K562 (cell line): ENCODE measurements around the gene FKBP11. TPM values are rescaled to one million over a fixed set of nuclear protein-coding genes. Genes with fewer than 3 reads are reported as not detected.

ENCODE experiments used
- ATAC-seq: fragments of 200-7000 bp; cut with Tn5 transposase; 3 replicates; pipeline ENCODE4 v1.9.1; 2020; ENCODE audit warnings: moderate library complexity
- BruUV-seq: library from RNA; stranded (reverse); fragments of 400-500 nt; replicated peaks from 2 replicates; lab custom pipeline; 2021; lab: Mats Ljungman, UMichigan
- CTCF ChIA-PET: fragments of 300-600 bp; formaldehyde crosslinking; extraction: SDS; loops from one replicate; lab custom pipeline; 2021; ENCODE audit warnings: low intra/inter-chr PET ratio; lab: Yijun Ruan, JAX
- POLR2A ChIA-PET: fragments of 300-600, 350-650 bp; sonication (Branson Sonifier 250); formaldehyde crosslinking; extraction: SDS; loops from one replicate; lab custom pipeline; 2021; ENCODE audit warnings: antibody characterized with exemption, inconsistent platforms; lab: Yijun Ruan, JAX
- DNase-seq, 4 experiments: peaks; one replicate each; pipeline versions ENCODE4 v3.0.0 to v3.0.0-alpha.2; 2011 to 2018; ENCODE audit warnings: low spot score in 3 of 4, mixed read lengths in 3 of 4; ENCODE audit errors: extremely low read depth in 1 of 4
- FAIRE-seq: peaks from 2 replicates; lab custom pipeline; 2011; peaks lifted over from hg19 to GRCh38; lab: Jason Lieb, UNC
- H2AFZ ChIP-seq: 2 replicates; pipeline ENCODE4 v1.6.0; 2011; ENCODE audit warnings: low read depth, low read length, control low read depth, inconsistent platforms
- H3K27ac ChIP-seq: fragments of 200-600 bp; 3 replicates; pipeline ENCODE4 v1.8.0; 2011; ENCODE audit warnings: low read depth, mild to moderate bottlenecking, control low read depth, inconsistent platforms, low read length, moderate library complexity, mixed read lengths; ENCODE audit errors: extremely low read depth
- H3K27me3 ChIP-seq, 2 experiments: fragments of 300-600 bp in 1 of 2; 2 replicates in 1 of 2; 3 replicates in 1 of 2; pipeline versions ENCODE4 v1.6.0 to v1.8.0; 2011; ENCODE audit warnings: inconsistent platforms in 2 of 2, low read length in 2 of 2, mild to moderate bottlenecking in 1 of 2, mixed read lengths in 1 of 2, moderate library complexity in 1 of 2; ENCODE audit not compliant: control insufficient read depth in 2 of 2, insufficient read depth in 2 of 2
- H3K36me3 ChIP-seq: fragments of 300-600 bp; 3 replicates; pipeline ENCODE4 v1.8.0; 2011; ENCODE audit warnings: mild to moderate bottlenecking, low read length, inconsistent platforms; ENCODE audit not compliant: control insufficient read depth, insufficient read depth
- H3K4me1 ChIP-seq, 2 experiments: fragments of 200-600 bp in 1 of 2; replicated peaks in 1 of 2; 2 replicates in 1 of 2; 3 replicates in 1 of 2; pipeline versions ENCODE4 v1.5.1 to v1.8.0; 2011; ENCODE audit warnings: inconsistent platforms in 2 of 2, low read length in 2 of 2, mild to moderate bottlenecking in 1 of 2, mixed read lengths in 1 of 2, moderate library complexity in 1 of 2; ENCODE audit not compliant: control insufficient read depth in 2 of 2, insufficient read depth in 2 of 2
- H3K4me2 ChIP-seq: 2 replicates; pipeline ENCODE4 v1.6.1; 2011; ENCODE audit warnings: low read length, control low read depth, inconsistent platforms, mixed read lengths; ENCODE audit not compliant: insufficient read depth
- H3K4me3 ChIP-seq: fragments of 200-600 bp; sonication (generic), shearing (Covaris generic); 2 replicates; pipeline ENCODE4 v1.5.1; 2016; ENCODE audit warnings: control low read depth, inconsistent platforms
- H3K79me2 ChIP-seq: fragments of 200-600 bp; 3 replicates; pipeline ENCODE4 v1.8.0; 2011; ENCODE audit warnings: low read length, inconsistent platforms; ENCODE audit not compliant: control insufficient read depth, insufficient read depth
- H3K9ac ChIP-seq, 2 experiments: 2 replicates each; pipeline versions ENCODE4 v1.6.0 to v1.6.1; 2011; ENCODE audit warnings: low read depth in 2 of 2, low read length in 2 of 2, control low read depth in 1 of 2, inconsistent platforms in 1 of 2, mild to moderate bottlenecking in 1 of 2, mixed read lengths in 1 of 2; ENCODE audit not compliant: insufficient read depth in 1 of 2
- H3K9me1 ChIP-seq: one replicate; pipeline ENCODE4 v1.6.0; 2011; ENCODE audit warnings: inconsistent platforms, mild to moderate bottlenecking, low read length, moderate library complexity; ENCODE audit not compliant: control insufficient read depth, insufficient read depth
- H3K9me3 ChIP-seq: replicated peaks from 2 replicates; pipeline ENCODE4 v1.5.1; 2011; ENCODE audit warnings: low read depth, low read length, inconsistent platforms; ENCODE audit not compliant: control insufficient read depth, insufficient read depth
- H4K20me1 ChIP-seq: replicated peaks from 2 replicates; pipeline ENCODE4 v1.6.1; 2011; ENCODE audit warnings: low read length, inconsistent platforms, mixed read lengths; ENCODE audit not compliant: control insufficient read depth, insufficient read depth
- NFYB ChIP-seq: IDR thresholded peaks from 2 replicates; pipeline ENCODE4 v1.6.1; 2011; ENCODE audit warnings: mild to moderate bottlenecking, moderate library complexity; ENCODE audit not compliant: insufficient read length; ENCODE audit errors: extremely low read depth
- RAD21 ChIP-seq, 2 experiments: fragments of 250-450 bp in 1 of 2; fragments of 450-650 bp in 1 of 2; sonication (Bioruptor Pico) in 1 of 2; formaldehyde crosslinking in 1 of 2; IDR thresholded peaks in 1 of 2; conservative IDR thresholded peaks in 1 of 2; 2 replicates each; pipeline versions ENCODE4 v1.4.0 to v1.8.0; 2020 to 2022; ENCODE audit warnings: mild to moderate bottlenecking in 2 of 2, moderate library complexity in 1 of 2
- RFX1 ChIP-seq: fragments of 450-650 bp; IDR thresholded peaks from 2 replicates; pipeline ENCODE4 v1.6.1; 2016; ENCODE audit warnings: mild to moderate bottlenecking, moderate library complexity
- UBTF ChIP-seq, 2 experiments: IDR thresholded peaks; 2 replicates each; pipeline ENCODE4 v1.6.1; 2012; ENCODE audit warnings: improper control_type of control experiment in 2 of 2, low read depth in 2 of 2, low read length in 2 of 2, borderline replicate concordance in 1 of 2
- WGBS: fragments of 100-300 bp; shearing (Covaris generic); methylation state at CpG from one replicate; pipeline ENCODE4 v1.1.6; 2016; ENCODE audit warnings: low coverage, mixed read lengths; ENCODE audit not compliant: insufficient coverage; ENCODE audit errors: missing lambda C conversion rate; 5-methylcytosine and 5-hydroxymethylcytosine counted together
- in situ Hi-C: fragments of 300-500 bp; cut with MboI; formaldehyde crosslinking; loops from 4 replicates; pipeline ENCODE4 v1.15.0; 2018; ENCODE audit warnings: inconsistent platforms, mixed read lengths
- intact Hi-C: fragments of 100-400 bp; cut with micrococcal nuclease; formaldehyde crosslinking; loops from 2 replicates; pipeline ENCODE4 v1.14.2; 2022
- polyA plus RNA-seq, 8 experiments: library from polyadenylated mRNA; depleted of rRNA in 4 of 8; stranded (reverse) in 5 of 8; unstranded in 3 of 8; fragments of >200 nt; fragmentation: Nextera tagmentation in 2 of 8; fragmentation: Illumina TruSeq in 1 of 8; extraction: Ambion mirVana in 2 of 8; extraction: Trizol in 1 of 8; gene quantifications; 2 replicates each; pipeline versions ENCODE4 v1.2.1 to v1.2.3, GENCODE V29; 2011 to 2014; ENCODE audit warnings: inconsistent platforms in 1 of 8, missing spikeins in 1 of 8
- total RNA-seq, 7 experiments: library from RNA; depleted of rRNA in 6 of 7; stranded (reverse); fragments of >200 nt in 6 of 7; fragmentation: Illumina TruSeq in 2 of 7; extraction: Trizol in 2 of 7; gene quantifications; 2 replicates each; pipeline versions ENCODE4 v1.2.1 to v1.2.3, GENCODE V29; 2011 to 2021; ENCODE audit warnings: low replicate concordance in 1 of 7

FKBP11 gene
- total and polyA plus RNA-seq, 9 of the 15 experiments (the other 6 are each of a cell fraction or from before 2014, with no cell fraction given), result 1.6 to 8.2 (median 5.8) TPM

- POLR2A ChIA-PET, result interaction anchor here (0.7 kb wide), 1 partner anchor 41 kb away, joined by 3 read pairs; no protein-coding TSS in a partner anchor
- Histone ChIP-seq H3K9ac (no peak overlapping the region), H3K27me3 (peaks cover 9 to 20% of the 10 kb centered on the region in 2 experiments; a peak in 4 of 5 replicates), H3K36me3 (no peaks in the 10 kb centered on the region), H3K4me2 (no peak overlapping the region), H3K79me2 (no peaks in the 10 kb centered on the region), H3K9me3 (no peaks in the 10 kb centered on the region), H3K4me3 (no peak overlapping the region), H4K20me1 (no peaks in the 10 kb centered on the region), H3K4me1 (peaks cover 0 to 6% of the 10 kb centered on the region in 2 experiments; a peak in 2 of 5 replicates), H3K27ac (no peak overlapping the region), H2AFZ (no peak overlapping the region), H3K9me1 (no peaks in the 10 kb centered on the region)
- DNase-seq, result no peak
- WGBS, result 10% methylated on average over 1 of the region's 1 CpG
- no peak for FAIRE-seq
- intact Hi-C loops (loop anchor here (5.0 kb wide), 1 partner anchor 142 kb away; no protein-coding TSS in a partner anchor), in situ Hi-C loops (no loop called here)
- TF ChIP-seq RFX1, result no peak
- TF ChIP-seq RAD21 (CRISPR knock-in tag; conservative IDR thresholded peaks at IDR 0.05 in 1 of 2, IDR thresholded peaks at IDR 0.05 in 1 of 2), result no peak
- BruUV-seq, result no TSS peak
- CTCF ChIA-PET, result interaction anchor here (0.8 kb wide), 1 partner anchor 41 kb away, joined by 3 read pairs; no protein-coding TSS in a partner anchor
- no peak for ATAC-seq
These were observed 31.0 kb downstream of the FKBP11 start for GRCh38 chr12:48894271-48894670.

GRCh38 chr12:48890657-48891418, 34.5 kb downstream of the FKBP11 start:
- intact Hi-C loops (loop anchor here (1.0 to 5.0 kb wide), 3 partner anchors 38 to 139 kb away; no protein-coding TSS in a partner anchor), in situ Hi-C loops (no loop called here)
- H3K27ac ChIP-seq, result no peak overlapping the region
- peak; percentile 71 to 84 (median 76) for DNase-seq
- WGBS, result 11% methylated on average over 35 of the region's 37 CpGs
- POLR2A ChIA-PET, result interaction anchor here (0.7 to 5.0 kb wide), 4 partner anchors 24 to 63 kb away, joined by 3 to 23 read pairs (median 9); partner anchors contain the start of gene RND1
- no peaks in the 10 kb centered on the region for H3K79me2 ChIP-seq
- H3K4me1 ChIP-seq, result peaks cover 5 to 6% of the 10 kb centered on the region in 2 experiments; a peak in 4 of 5 replicates
- BruUV-seq, result no TSS peak
- H3K27me3 ChIP-seq, result peaks cover 7 to 8% of the 10 kb centered on the region in 2 experiments; a peak in 3 of 5 replicates
- H3K9ac ChIP-seq, result peak overlapping the region in 1 of 2 experiments; percentile 76; a peak in 2 of 4 replicates
- peak; percentile 99 for ATAC-seq
- peak overlapping the region; percentile 85 for H2AFZ ChIP-seq
- no peaks in the 10 kb centered on the region for H3K9me1 ChIP-seq
- CTCF ChIA-PET, result interaction anchor here (0.5 to 3.0 kb wide), 8 partner anchors 9 to 138 kb away, joined by 3 to 47 read pairs (median 3); partner anchors contain the start of gene DDX23
- no peaks in the 10 kb centered on the region for H4K20me1 ChIP-seq
- no peaks in the 10 kb centered on the region for H3K9me3 ChIP-seq
- no peaks in the 10 kb centered on the region for H3K36me3 ChIP-seq
- H3K4me3 ChIP-seq, result no peak overlapping the region
- no peak overlapping the region; the same call in 1 of the 2 replicates for H3K4me2 ChIP-seq
- peak; percentile 84 for FAIRE-seq
- TF ChIP-seq UBTF (IDR thresholded peaks at IDR 0.05; ENCODE audit: borderline replicate concordance in 1 of 2, low read depth in 2 of 2, low read length in 2 of 2) (0 out of 4 replicates have a peak, but pooled peaks of 1 of the 2 experiments have one; percentile 33), NFYB (no peak)
